Astrocyte (in vitro differentiated cells and primary cell): ENCODE data around the gene PIK3R3. TPM values are rescaled to one million over a fixed set of nuclear protein-coding genes. Genes with fewer than 3 reads are reported as not detected.

Source experiments
- DNase-seq: peaks from one replicate; pipeline ENCODE4 v3.0.0-alpha.2; 2010; ENCODE audit warnings: low read depth
- FAIRE-seq: peaks from 2 replicates; lab custom pipeline; 2011; peaks lifted over from hg19 to GRCh38; lab: Jason Lieb, UNC
- H2AFZ ChIP-seq: 2 replicates; pipeline ENCODE4 v1.6.0; 2012; ENCODE audit warnings: low read depth, low read length, inconsistent platforms
- H3K27ac ChIP-seq: 2 replicates; pipeline ENCODE4 v1.5.1; 2011; ENCODE audit warnings: low read depth, low read length, inconsistent platforms
- H3K27me3 ChIP-seq: 2 replicates; pipeline ENCODE4 v1.6.0; 2011; ENCODE audit warnings: low read length, inconsistent platforms; ENCODE audit not compliant: insufficient read depth
- H3K36me3 ChIP-seq: 2 replicates; pipeline ENCODE4 v1.5.1; 2011; ENCODE audit warnings: low read length, inconsistent platforms; ENCODE audit not compliant: insufficient read depth
- H3K4me1 ChIP-seq: 2 replicates; pipeline ENCODE4 v1.5.1; 2011; ENCODE audit warnings: low read length, inconsistent platforms; ENCODE audit not compliant: insufficient read depth
- H3K4me2 ChIP-seq: 2 replicates; pipeline ENCODE4 v1.6.0; 2012; ENCODE audit warnings: low read length, inconsistent platforms
- H3K4me3 ChIP-seq: 2 replicates; pipeline ENCODE4 v1.5.1; 2011; ENCODE audit warnings: low read depth, mild to moderate bottlenecking, low read length, inconsistent platforms; ENCODE audit not compliant: insufficient read depth
- H3K79me2 ChIP-seq: 2 replicates; pipeline ENCODE4 v1.6.0; 2012; ENCODE audit warnings: mild to moderate bottlenecking, low read length, inconsistent platforms; ENCODE audit not compliant: insufficient read depth
- H3K9ac ChIP-seq: 2 replicates; pipeline ENCODE4 v1.6.0; 2012; ENCODE audit warnings: mild to moderate bottlenecking, low read length, inconsistent platforms
- H3K9me3 ChIP-seq: 2 replicates; pipeline ENCODE4 v1.5.1; 2012; ENCODE audit warnings: low read depth, mild to moderate bottlenecking, low read length, inconsistent platforms; ENCODE audit not compliant: insufficient read depth
- H4K20me1 ChIP-seq: 2 replicates; pipeline ENCODE4 v1.6.0; 2012; ENCODE audit warnings: low read length, inconsistent platforms; ENCODE audit not compliant: insufficient read depth
- H3K27ac Mint-ChIP-seq: one replicate; pipeline ENCODE4 v1.8.0; 2021; ENCODE audit warnings: mild to moderate bottlenecking, mixed read lengths; ENCODE audit not compliant: unreplicated experiment
- H3K27me3 Mint-ChIP-seq: one replicate; pipeline ENCODE4 v1.8.0; 2021; ENCODE audit warnings: low read depth, mixed read lengths; ENCODE audit not compliant: unreplicated experiment
- H3K36me3 Mint-ChIP-seq: one replicate; pipeline ENCODE4 v1.8.0; 2021; ENCODE audit warnings: low read depth, mixed read lengths; ENCODE audit not compliant: unreplicated experiment
- H3K4me1 Mint-ChIP-seq: one replicate; pipeline ENCODE4 v1.8.0; 2021; ENCODE audit warnings: low read depth, mixed read lengths; ENCODE audit not compliant: unreplicated experiment
- H3K4me3 Mint-ChIP-seq: one replicate; pipeline ENCODE4 v1.8.0; 2021; ENCODE audit warnings: mild to moderate bottlenecking, moderate library complexity, mixed read lengths; ENCODE audit not compliant: unreplicated experiment
- H3K9me3 Mint-ChIP-seq: one replicate; pipeline ENCODE4 v1.8.0; 2021; ENCODE audit warnings: mild to moderate bottlenecking, mixed read lengths; ENCODE audit not compliant: unreplicated experiment
- CTCF ChIP-seq: IDR thresholded peaks from 2 replicates; pipeline ENCODE4 v1.5.1; 2011; ENCODE audit warnings: low read depth, mild to moderate bottlenecking, inconsistent platforms, low read length, moderate library complexity; ENCODE audit not compliant: insufficient read depth
- EZH2 ChIP-seq: IDR thresholded peaks from 2 replicates; pipeline ENCODE4 v1.6.1; 2012; ENCODE audit warnings: mild to moderate bottlenecking, low read length, inconsistent platforms; ENCODE audit not compliant: insufficient read depth
- total RNA-seq: library from RNA; stranded (reverse); gene quantifications from 2 replicates; pipeline ENCODE4 v1.2.1, GENCODE V29; 2021

The PIK3R3 gene
- total RNA-seq, 1 donor from 2014 or later, result 68.4 TPM

- no peaks in the 10 kb centered on the region for H3K9me3 ChIP-seq
- no peaks in the 10 kb centered on the region for H3K27me3 ChIP-seq
- Mint-ChIP-seq H3K9me3 (no peaks in the 10 kb centered on the region), H3K4me3 (no peak overlapping the region), H3K27me3 (no peaks in the 10 kb centered on the region), H3K36me3 (peaks cover 22% of the 10 kb centered on the region), H3K27ac (no peak overlapping the region), H3K4me1 (peaks cover 8% of the 10 kb centered on the region)
- no peaks in the 10 kb centered on the region for H4K20me1 ChIP-seq
- FAIRE-seq (no peak), DNase-seq (no peak)
- no peak overlapping the region for H3K27ac ChIP-seq
- H3K79me2 ChIP-seq, result no peaks in the 10 kb centered on the region
- TF ChIP-seq EZH2, result no peak
- TF ChIP-seq CTCF, result no peak
- H3K4me3 ChIP-seq, result no peak overlapping the region
- H3K4me2 ChIP-seq, result no peak overlapping the region
- H2AFZ ChIP-seq, result no peak overlapping the region
- no peak overlapping the region for H3K9ac ChIP-seq
- H3K36me3 ChIP-seq, result peaks cover 4% of the 10 kb centered on the region
- peaks cover 4% of the 10 kb centered on the region for H3K4me1 ChIP-seq
Observed at GRCh38 chr1:46030074-46030870, 102.2 kb downstream of the PIK3R3 start.

GRCh38 chr1:46027788-46028573 lies 104.4 kb downstream of the PIK3R3 start:
- Histone ChIP-seq H3K9me3 (no peaks in the 10 kb centered on the region), H3K4me3 (no peak overlapping the region), H3K27ac (no peak overlapping the region), H2AFZ (no peak overlapping the region), H3K79me2 (no peaks in the 10 kb centered on the region), H3K4me2 (no peak overlapping the region), H3K4me1 (peaks cover 4% of the 10 kb centered on the region), H3K36me3 (peaks cover 11% of the 10 kb centered on the region), H4K20me1 (no peaks in the 10 kb centered on the region), H3K27me3 (no peaks in the 10 kb centered on the region), H3K9ac (no peak overlapping the region)
- Mint-ChIP-seq H3K4me1 (no peaks in the 10 kb centered on the region), H3K9me3 (no peaks in the 10 kb centered on the region), H3K27ac (no peak overlapping the region), H3K36me3 (peaks cover 30% of the 10 kb centered on the region), H3K27me3 (no peaks in the 10 kb centered on the region), H3K4me3 (no peak overlapping the region)
- DNase-seq (no peak), FAIRE-seq (no peak)
- TF ChIP-seq EZH2, result no peak
- no peak for TF ChIP-seq CTCF
